HG02588 (cell line): ENCODE data around the gene RFC1.

Experiments used
- ATAC-seq: cut with Tn5 transposase; IDR thresholded peaks from one replicate; pipeline ENCODE4 v1.9.1; 2021; ENCODE audit warnings: mild to moderate bottlenecking, moderate library complexity; ENCODE audit not compliant: unreplicated experiment

Gene RFC1

DNA sequence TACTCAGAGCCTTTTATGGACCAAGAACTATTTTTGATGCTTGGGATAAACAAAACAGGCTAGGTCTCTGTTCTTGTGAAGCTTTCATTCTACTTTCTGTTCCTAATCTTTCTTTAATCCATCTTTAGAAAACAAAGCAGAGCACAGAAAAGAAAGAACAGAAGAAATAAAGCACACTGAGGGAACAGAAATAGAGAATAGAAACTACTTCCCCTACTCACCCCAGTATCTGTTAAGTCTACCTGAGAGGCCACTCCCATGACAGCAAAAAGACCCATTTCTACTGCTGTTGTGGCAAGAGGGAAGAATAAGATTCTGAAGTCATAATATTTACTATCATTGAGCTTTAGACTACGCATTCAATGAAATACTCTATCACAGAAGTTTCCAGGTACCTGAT, 9.2 kb downstream of the RFC1 start:
- no peak for ATAC-seq

GRCh38 chr4:39354254-39354552, 12.0 kb downstream of the RFC1 start:
- ATAC-seq: no peak

- peak; percentile 77 for ATAC-seq
These were observed 12.5 kb downstream of the RFC1 start for GRCh38 chr4:39353478-39354253.

DNA sequence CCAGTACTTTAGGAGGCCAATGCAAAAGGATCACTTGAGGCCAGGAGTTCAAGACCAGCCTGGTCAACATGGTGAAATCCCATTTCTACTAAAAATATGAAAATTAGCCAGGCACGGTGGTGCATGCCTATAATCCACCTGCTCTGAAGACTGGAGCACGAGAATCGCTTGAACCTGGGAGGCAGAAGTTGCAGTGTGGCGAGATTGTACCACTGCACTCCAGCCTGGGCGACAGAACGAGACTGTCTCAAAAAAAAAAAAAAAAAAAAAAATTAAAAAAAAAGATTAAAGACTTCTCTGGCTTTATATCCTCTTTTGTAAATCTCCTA, 13.0 kb downstream of the RFC1 start:
- ATAC-seq: peak; percentile 12

DNA sequence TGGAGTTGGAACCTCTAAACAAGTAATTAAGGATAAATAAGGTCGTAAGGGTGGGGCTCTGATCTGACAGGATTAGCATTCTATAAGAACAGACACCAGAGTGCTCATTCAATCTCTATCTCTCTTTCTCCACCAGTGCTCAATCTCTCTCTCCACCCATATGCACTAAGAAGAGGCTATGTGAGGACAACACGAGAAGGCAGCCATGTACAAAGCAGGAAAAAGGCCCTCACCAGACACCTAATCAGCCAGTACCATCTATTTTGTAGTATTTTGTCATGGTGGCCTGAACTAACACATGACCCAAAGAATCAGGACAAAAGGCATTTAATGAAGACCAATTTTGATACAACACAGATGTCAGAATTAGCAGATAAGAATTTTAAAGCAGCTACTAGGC, 16.8 kb downstream of the RFC1 start:
- ATAC-seq: no peak

- no peak for ATAC-seq
These were observed 17.5 kb downstream of the RFC1 start for GRCh38 chr4:39348371-39349315.

GRCh38 chr4:39346856-39347519, 19.2 kb downstream of the RFC1 start:
- ATAC-seq: no peak

DNA sequence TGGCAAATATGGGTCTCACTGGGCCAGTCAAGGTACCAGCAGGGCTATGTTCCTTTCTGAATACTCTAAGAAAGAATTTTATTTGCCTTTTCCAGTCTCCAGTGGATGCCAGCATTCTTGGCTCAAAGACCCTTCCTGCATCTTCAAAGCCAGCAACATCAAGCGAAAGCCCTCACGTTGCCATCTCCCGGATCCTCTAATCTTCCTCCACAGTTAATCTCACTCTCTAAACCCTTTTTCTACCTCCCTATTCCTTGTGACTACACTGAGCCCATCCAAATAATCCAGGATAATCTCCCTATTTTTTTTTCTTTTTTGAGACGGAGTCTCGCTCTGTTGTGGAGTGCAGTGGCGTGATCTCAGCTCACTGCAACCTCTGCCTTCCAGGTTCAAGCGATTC, 23.4 kb downstream of the RFC1 start:
- ATAC-seq: no peak

DNA sequence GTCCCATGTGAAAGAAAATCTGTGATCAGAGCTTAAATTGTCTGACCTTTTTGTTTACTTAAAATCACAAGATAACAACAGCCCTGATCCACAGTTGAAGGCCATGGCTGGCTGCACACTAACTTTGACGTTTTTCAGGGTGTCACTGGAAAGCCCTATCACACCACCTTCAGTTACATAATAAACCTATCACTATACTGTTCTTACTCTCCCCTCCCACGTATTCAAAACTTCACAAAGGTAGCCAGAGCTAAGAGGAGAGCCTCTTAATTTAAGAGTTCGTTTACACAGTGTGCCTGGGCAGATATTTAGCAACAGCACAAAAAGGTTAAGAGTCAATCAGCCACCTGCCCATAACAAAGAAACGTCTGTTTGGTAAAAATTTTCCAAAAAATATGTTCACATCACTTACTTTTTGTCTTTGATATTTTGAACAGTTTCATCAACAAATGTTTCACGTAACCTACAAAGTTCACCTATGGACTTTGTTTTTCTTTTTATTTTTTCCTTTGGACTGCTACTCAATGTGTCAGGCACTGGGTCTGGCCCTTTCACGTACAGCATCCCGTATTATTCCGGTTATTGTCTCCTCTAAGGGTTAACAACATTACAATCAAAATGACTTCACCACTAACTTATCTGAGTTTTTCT, 25.0 kb downstream of the RFC1 start:
- no peak for ATAC-seq

GRCh38 chr4:39339968-39340367, 26.2 kb downstream of the RFC1 start:
- ATAC-seq: no peak

- ATAC-seq: no peak
These were observed 28.3 kb downstream of the RFC1 start for GRCh38 chr4:39337841-39338240.

- ATAC-seq: no peak
These were observed 30.6 kb downstream of the RFC1 start for GRCh38 chr4:39335566-39335965.

GRCh38 chr4:39331191-39331590, 35.0 kb downstream of the RFC1 start:
- no peak for ATAC-seq

- no peak for ATAC-seq
These were observed 35.8 kb downstream of the RFC1 start for GRCh38 chr4:39330353-39330752.

- no peak for ATAC-seq
These were observed 39.6 kb downstream of the RFC1 start for GRCh38 chr4:39326468-39326977.

GRCh38 chr4:39324897-39325613, 41.1 kb downstream of the RFC1 start:
- ATAC-seq: no peak

DNA sequence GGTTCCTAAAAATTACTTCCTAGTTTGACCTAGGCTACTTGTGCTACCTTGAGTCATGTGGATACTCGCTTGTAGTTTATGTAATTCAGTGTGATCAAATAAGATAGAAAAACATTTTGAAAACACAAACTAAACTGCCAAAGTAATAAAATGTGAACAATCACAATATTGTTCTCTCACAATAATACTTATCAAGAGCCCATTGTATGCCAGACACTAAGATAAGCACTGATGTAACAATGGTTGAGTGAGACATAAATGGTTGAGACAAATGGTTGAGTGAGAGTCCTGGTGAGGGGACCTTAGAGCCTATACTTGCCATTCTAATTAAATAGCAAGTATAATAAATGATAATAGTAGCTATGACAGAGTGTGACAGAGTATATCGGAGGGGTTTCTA, 41.7 kb downstream of the RFC1 start:
- no peak for ATAC-seq

DNA sequence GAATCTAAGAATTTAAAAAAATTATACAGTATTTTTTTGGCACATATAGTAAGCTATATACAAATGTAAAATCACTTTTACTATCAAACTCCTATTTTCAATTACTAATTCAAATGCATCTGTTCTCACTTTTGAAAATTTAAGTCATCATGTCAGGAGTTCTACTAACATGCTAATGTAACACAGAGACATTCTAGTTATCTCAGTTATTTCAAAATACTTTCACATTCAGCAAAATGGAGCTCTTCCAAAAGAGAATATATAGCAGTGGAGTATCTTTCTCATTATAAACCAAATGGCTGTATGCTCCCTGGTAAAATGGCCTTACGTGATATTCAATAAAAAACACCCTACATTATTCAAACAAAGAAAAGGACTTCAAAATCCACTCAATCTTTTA, 42.3 kb downstream of the RFC1 start:
- ATAC-seq: no peak

DNA sequence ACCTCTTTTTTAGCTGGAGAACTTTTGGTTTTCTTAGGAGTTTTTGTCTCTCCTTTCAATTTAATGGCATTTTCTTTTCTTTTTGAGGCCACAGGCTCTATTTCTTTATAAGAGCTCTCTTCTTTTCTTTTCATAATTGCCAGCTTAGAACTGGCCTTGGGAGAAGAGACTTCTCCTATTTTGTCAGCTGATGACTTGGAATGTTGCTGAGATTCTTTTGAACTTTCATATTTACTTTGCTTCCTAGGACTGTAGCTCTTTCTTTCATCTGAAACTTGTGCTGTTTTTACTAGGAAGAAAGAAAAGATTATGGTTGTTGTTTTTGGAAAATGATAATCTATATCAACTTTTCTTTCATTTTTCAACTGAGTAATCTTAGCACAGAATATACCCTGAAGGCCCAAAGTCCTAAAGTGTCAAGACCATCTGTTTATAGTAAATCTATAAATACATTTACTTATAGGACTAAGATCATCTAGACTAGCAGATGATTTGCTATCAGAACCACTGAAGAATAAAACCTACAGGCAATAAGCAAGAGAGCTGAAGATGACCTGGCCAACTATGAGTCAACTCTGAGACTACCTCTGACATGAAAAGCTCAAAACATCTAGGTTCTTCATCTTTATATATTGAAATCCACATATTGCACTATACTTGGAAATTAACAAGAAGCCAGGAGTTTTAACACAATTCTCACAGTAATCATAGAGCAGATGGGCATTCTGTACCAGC, 45.6 kb downstream of the RFC1 start:
- ATAC-seq: no peak

- ATAC-seq: no peak
These were observed 46.5 kb downstream of the RFC1 start for GRCh38 chr4:39319676-39320075.
